ENCODE data around the gene ASPN. TPM values are rescaled to one million over a fixed set of nuclear protein-coding genes. Genes with fewer than 3 reads are reported as not detected.

The ASPN gene
- total and polyA plus RNA-seq, 2 donors (not counting 3 experiments of a cell fraction or from before 2014, with no cell fraction given) = not detected

- CTCF ChIA-PET = interaction anchor here (1.5 kb wide), 2 partner anchors 7 to 27 kb away, joined by 3 read pairs; no protein-coding TSS in a partner anchor
- Histone ChIP-seq H3K4me2 (ENCODE audit: insufficient read depth, low read length) (no peak overlapping the region), H3K9me3 (replicated peaks; ENCODE audit: control insufficient read depth, insufficient read depth, low read length) (no peaks in the 10 kb centered on the region), H3K4me1 (ENCODE audit: control insufficient read depth, extremely low read depth, insufficient read depth, low read length) (no peaks in the 10 kb centered on the region), H2AFZ (ENCODE audit: low read depth, low read length) (no peak overlapping the region), H3K79me2 (ENCODE audit: control insufficient read depth, insufficient read depth, low read length) (no peaks in the 10 kb centered on the region), H4K20me1 (replicated peaks; ENCODE audit: control insufficient read depth, extremely low read depth, insufficient read depth, low read length) (no peaks in the 10 kb centered on the region), H3K9me1 (replicated peaks; ENCODE audit: control insufficient read depth, extremely low read depth, insufficient read depth, low read length) (no peaks in the 10 kb centered on the region), H3K9ac (replicated peaks; ENCODE audit: extremely low read depth, insufficient read depth, low read length) (no peak overlapping the region), H3K36me3 (ENCODE audit: control insufficient read depth in 2 of 2, extremely low read depth in 1 of 2, insufficient read depth in 2 of 2, low read length in 2 of 2) (no peaks in the 10 kb centered on the region), H3K27ac (ENCODE audit: insufficient read depth, low read depth, low read length) (no peak overlapping the region), H3K27me3 (ENCODE audit: control insufficient read depth in 2 of 2, insufficient read depth in 2 of 2, low read length in 2 of 2) (no peaks in the 10 kb centered on the region), H3K4me3 (replicated peaks in 1 of 3; ENCODE audit: insufficient read depth in 1 of 3, low read depth in 1 of 3, low read length in 3 of 3) (no peak overlapping the region)
- no TSS peak for BruUV-seq (replicated peaks)
- no peak for FAIRE-seq
- TF ChIP-seq MYC (IDR thresholded peaks at IDR 0.05; ENCODE audit: low read depth, low read length) (no peak), POLR2A (IDR thresholded peaks at IDR 0.05; ENCODE audit: low read depth, low read length) (no peak), FOS (IDR thresholded peaks at IDR 0.05; ENCODE audit: borderline replicate concordance, insufficient read depth, low read length) (no peak), JUN (IDR thresholded peaks at IDR 0.05; ENCODE audit: borderline replicate concordance, insufficient read depth, insufficient read length, low read depth) (no peak), CTCF (IDR thresholded peaks at IDR 0.05; ENCODE audit: extremely low read depth in 1 of 2, insufficient read depth in 1 of 2, low read depth in 1 of 2, low read length in 2 of 2) (no peak)
- POLR2A ChIA-PET = no interaction called here
- intact Hi-C loops (cut with micrococcal nuclease) (no loop called here), dilution Hi-C loops (cut with MboI; ENCODE audit: extremely low pct_ligation_motif_present, low sequenced_read_pairs) (no loop called here)
- no peak for DNase-seq (ENCODE audit: low read depth, low spot score)
Observed at GRCh38 chr9:92493749-92494387, 11.6 kb upstream of the ASPN start.

Data from endothelial cell of umbilical vein (primary cell).